Lower lobe of right lung (tissue), 2 donors: ENCODE data around the gene FOXN4. TPM values are rescaled to one million over a fixed set of nuclear protein-coding genes. Genes with fewer than 3 reads are reported as not detected.

ENCODE experiments used
- ATAC-seq, 2 donors: fragments of 200-7000 bp; cut with Tn5 transposase; one replicate each; pipeline ENCODE4 v1.9.1; 2020 to 2022; ENCODE audit warnings: mild to moderate bottlenecking in 2 of 2, moderate library complexity in 2 of 2
- DNase-seq: peaks from one replicate; pipeline ENCODE4 v3.0.0-alpha.2; 2020
- H3K27ac ChIP-seq: fragments of 200-600 bp; one replicate; pipeline ENCODE4 v1.8.0; 2022
- H3K27me3 ChIP-seq: fragments of 200-600 bp; one replicate; pipeline ENCODE4 v1.8.0; 2022; ENCODE audit warnings: low read depth
- H3K36me3 ChIP-seq: fragments of 200-600 bp; one replicate; pipeline ENCODE4 v1.8.0; 2022; ENCODE audit warnings: mild to moderate bottlenecking
- H3K4me1 ChIP-seq: fragments of 200-600 bp; one replicate; pipeline ENCODE4 v1.8.0; 2022
- H3K4me3 ChIP-seq: fragments of 200-600 bp; one replicate; pipeline ENCODE4 v1.8.0; 2022; ENCODE audit warnings: mild to moderate bottlenecking
- H3K9me3 ChIP-seq: fragments of 200-600 bp; one replicate; pipeline ENCODE4 v1.8.0; 2022
- CTCF ChIP-seq: fragments of 200-600 bp; IDR thresholded peaks from one replicate; pipeline ENCODE4 v1.8.0; 2022; ENCODE audit warnings: antibody characterized with exemption, mild to moderate bottlenecking
- intact Hi-C: fragments of 100-400 bp; cut with DNase I; formaldehyde crosslinking; loops from one replicate; pipeline ENCODE4 v1.11.0; 2022
- total RNA-seq: library from RNA; stranded (reverse); fragmentation: NEBNext Ultra II Directional; extraction: Animal tissue kit (Norgen Biotek cat#: 25700); gene quantifications from one replicate; pipeline ENCODE4 v1.2.1, GENCODE V29; 2021
- donor health status: DM: no; HTN: yes; CAD: no; lungs with severe emphysema.

Gene FOXN4
- total RNA-seq, 1 donor from 2014 or later = not detected

- Histone ChIP-seq H3K9me3 (peaks cover 11% of the 10 kb centered on the region), H3K27ac (no peak overlapping the region), H3K4me1 (no peaks in the 10 kb centered on the region), H3K27me3 (no peaks in the 10 kb centered on the region), H3K4me3 (no peak overlapping the region), H3K36me3 (peaks cover 66% of the 10 kb centered on the region)
- ATAC-seq = no peak
- no peak for DNase-seq
- intact Hi-C loops = no loop called here
- TF ChIP-seq CTCF = no peak
Measured at GRCh38 chr12:109252799-109253198, 56.3 kb downstream of the FOXN4 start.

GRCh38 chr12:109250523-109250922 lies 58.6 kb downstream of the FOXN4 start:
- intact Hi-C loops = no loop called here
- no peaks in the 10 kb centered on the region for H3K4me1 ChIP-seq
- ATAC-seq (no peak), DNase-seq (no peak)
- H3K4me3 ChIP-seq = no peak overlapping the region
- no peaks in the 10 kb centered on the region for H3K27me3 ChIP-seq
- no peak overlapping the region for H3K27ac ChIP-seq
- peaks cover 11% of the 10 kb centered on the region for H3K9me3 ChIP-seq
- TF ChIP-seq CTCF = no peak
- peaks cover 67% of the 10 kb centered on the region for H3K36me3 ChIP-seq

- H3K4me1 ChIP-seq = no peaks in the 10 kb centered on the region
- ATAC-seq (no peak), DNase-seq (no peak)
- no peak overlapping the region for H3K27ac ChIP-seq
- peaks cover 73% of the 10 kb centered on the region for H3K36me3 ChIP-seq
- no peak overlapping the region for H3K4me3 ChIP-seq
- no peaks in the 10 kb centered on the region for H3K27me3 ChIP-seq
- no peak for TF ChIP-seq CTCF
- intact Hi-C loops = no loop called here
- H3K9me3 ChIP-seq = no peaks in the 10 kb centered on the region
Measured at GRCh38 chr12:109247831-109248654, 61.0 kb downstream of the FOXN4 start.

- Histone ChIP-seq H3K9me3 (no peaks in the 10 kb centered on the region), H3K27me3 (no peaks in the 10 kb centered on the region), H3K4me3 (no peak overlapping the region), H3K4me1 (no peaks in the 10 kb centered on the region), H3K36me3 (peaks cover 75% of the 10 kb centered on the region), H3K27ac (no peak overlapping the region)
- ATAC-seq (no peak), DNase-seq (no peak)
- no peak for TF ChIP-seq CTCF
- intact Hi-C loops = no loop called here
Measured at GRCh38 chr12:109246221-109246620, 62.9 kb downstream of the FOXN4 start.

- DNase-seq (no peak), ATAC-seq (no peak)
- intact Hi-C loops = no loop called here
- no peak for TF ChIP-seq CTCF
- H3K27me3 ChIP-seq = no peaks in the 10 kb centered on the region
- H3K4me3 ChIP-seq = no peak overlapping the region
- H3K4me1 ChIP-seq = no peaks in the 10 kb centered on the region
- H3K9me3 ChIP-seq = no peaks in the 10 kb centered on the region
- peaks cover 88% of the 10 kb centered on the region for H3K36me3 ChIP-seq
- H3K27ac ChIP-seq = no peak overlapping the region
Measured at GRCh38 chr12:109244073-109244472, 65.0 kb downstream of the FOXN4 start.
